Astrocyte (in vitro differentiated cells and primary cell): ENCODE results near the gene CARD19. TPM values are rescaled to one million over a fixed set of nuclear protein-coding genes. Genes with fewer than 3 reads are reported as not detected.

Experiments used
- DNase-seq: peaks from one replicate; pipeline ENCODE4 v3.0.0-alpha.2; 2010; ENCODE audit warnings: low read depth
- FAIRE-seq: peaks from 2 replicates; lab custom pipeline; 2011; peaks lifted over from hg19 to GRCh38; lab: Jason Lieb, UNC
- H2AFZ ChIP-seq: 2 replicates; pipeline ENCODE4 v1.6.0; 2012; ENCODE audit warnings: low read depth, low read length, inconsistent platforms
- H3K27ac ChIP-seq: 2 replicates; pipeline ENCODE4 v1.5.1; 2011; ENCODE audit warnings: low read depth, low read length, inconsistent platforms
- H3K27me3 ChIP-seq: 2 replicates; pipeline ENCODE4 v1.6.0; 2011; ENCODE audit warnings: low read length, inconsistent platforms; ENCODE audit not compliant: insufficient read depth
- H3K36me3 ChIP-seq: 2 replicates; pipeline ENCODE4 v1.5.1; 2011; ENCODE audit warnings: low read length, inconsistent platforms; ENCODE audit not compliant: insufficient read depth
- H3K4me1 ChIP-seq: 2 replicates; pipeline ENCODE4 v1.5.1; 2011; ENCODE audit warnings: low read length, inconsistent platforms; ENCODE audit not compliant: insufficient read depth
- H3K4me2 ChIP-seq: 2 replicates; pipeline ENCODE4 v1.6.0; 2012; ENCODE audit warnings: low read length, inconsistent platforms
- H3K4me3 ChIP-seq: 2 replicates; pipeline ENCODE4 v1.5.1; 2011; ENCODE audit warnings: low read depth, mild to moderate bottlenecking, low read length, inconsistent platforms; ENCODE audit not compliant: insufficient read depth
- H3K79me2 ChIP-seq: 2 replicates; pipeline ENCODE4 v1.6.0; 2012; ENCODE audit warnings: mild to moderate bottlenecking, low read length, inconsistent platforms; ENCODE audit not compliant: insufficient read depth
- H3K9ac ChIP-seq: 2 replicates; pipeline ENCODE4 v1.6.0; 2012; ENCODE audit warnings: mild to moderate bottlenecking, low read length, inconsistent platforms
- H3K9me3 ChIP-seq: 2 replicates; pipeline ENCODE4 v1.5.1; 2012; ENCODE audit warnings: low read depth, mild to moderate bottlenecking, low read length, inconsistent platforms; ENCODE audit not compliant: insufficient read depth
- H4K20me1 ChIP-seq: 2 replicates; pipeline ENCODE4 v1.6.0; 2012; ENCODE audit warnings: low read length, inconsistent platforms; ENCODE audit not compliant: insufficient read depth
- H3K27ac Mint-ChIP-seq: one replicate; pipeline ENCODE4 v1.8.0; 2021; ENCODE audit warnings: mild to moderate bottlenecking, mixed read lengths; ENCODE audit not compliant: unreplicated experiment
- H3K27me3 Mint-ChIP-seq: one replicate; pipeline ENCODE4 v1.8.0; 2021; ENCODE audit warnings: low read depth, mixed read lengths; ENCODE audit not compliant: unreplicated experiment
- H3K36me3 Mint-ChIP-seq: one replicate; pipeline ENCODE4 v1.8.0; 2021; ENCODE audit warnings: low read depth, mixed read lengths; ENCODE audit not compliant: unreplicated experiment
- H3K4me1 Mint-ChIP-seq: one replicate; pipeline ENCODE4 v1.8.0; 2021; ENCODE audit warnings: low read depth, mixed read lengths; ENCODE audit not compliant: unreplicated experiment
- H3K4me3 Mint-ChIP-seq: one replicate; pipeline ENCODE4 v1.8.0; 2021; ENCODE audit warnings: mild to moderate bottlenecking, moderate library complexity, mixed read lengths; ENCODE audit not compliant: unreplicated experiment
- H3K9me3 Mint-ChIP-seq: one replicate; pipeline ENCODE4 v1.8.0; 2021; ENCODE audit warnings: mild to moderate bottlenecking, mixed read lengths; ENCODE audit not compliant: unreplicated experiment
- EZH2 ChIP-seq: IDR thresholded peaks from 2 replicates; pipeline ENCODE4 v1.6.1; 2012; ENCODE audit warnings: mild to moderate bottlenecking, low read length, inconsistent platforms; ENCODE audit not compliant: insufficient read depth
- total RNA-seq: library from RNA; stranded (reverse); gene quantifications from 2 replicates; pipeline ENCODE4 v1.2.1, GENCODE V29; 2021
- TF ChIP-seq, protein P1 (sequence below): IDR thresholded peaks from 2 replicates; pipeline ENCODE4 v1.5.1; 2011; ENCODE audit warnings: low read depth, mild to moderate bottlenecking, inconsistent platforms, low read length, moderate library complexity; ENCODE audit not compliant: insufficient read depth

The CARD19 gene
- total RNA-seq, 1 donor from 2014 or later = 36.3 TPM

DNA sequence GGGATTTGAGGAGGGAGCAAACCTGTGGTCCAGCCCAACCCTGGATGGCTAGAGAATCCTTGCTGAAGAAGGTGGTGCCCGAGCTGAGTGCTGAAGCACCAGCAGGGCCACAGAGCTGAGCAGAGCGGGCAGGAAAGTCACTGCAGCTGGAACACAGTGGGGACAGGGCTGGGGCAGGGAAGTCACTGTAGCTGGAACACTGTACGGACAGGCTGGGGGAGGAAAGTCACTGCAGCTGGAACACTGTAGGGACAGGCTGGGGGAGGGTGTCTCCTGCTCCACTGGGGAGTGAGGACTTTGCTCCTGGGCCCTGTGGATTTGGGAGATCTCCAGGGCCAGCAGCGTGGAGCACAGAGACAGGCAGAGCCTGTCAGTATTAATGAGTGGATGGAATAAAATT is 46.5 kb upstream of the CARD19 start:
- no peaks in the 10 kb centered on the region for H4K20me1 ChIP-seq
- no peak overlapping the region for H3K4me3 ChIP-seq
- no peaks in the 10 kb centered on the region for H3K79me2 ChIP-seq
- H3K9me3 ChIP-seq = no peaks in the 10 kb centered on the region
- H3K27ac ChIP-seq = no peak overlapping the region
- no peaks in the 10 kb centered on the region for H3K27me3 ChIP-seq
- H3K4me1 ChIP-seq = no peaks in the 10 kb centered on the region
- H3K36me3 ChIP-seq = no peaks in the 10 kb centered on the region
- Mint-ChIP-seq H3K36me3 (no peaks in the 10 kb centered on the region), H3K27ac (no peak overlapping the region), H3K27me3 (peaks cover 10% of the 10 kb centered on the region), H3K4me1 (peaks cover 3% of the 10 kb centered on the region), H3K9me3 (peaks cover 7% of the 10 kb centered on the region), H3K4me3 (no peak overlapping the region)
- no peak for FAIRE-seq
- no peak overlapping the region for H3K9ac ChIP-seq
- H2AFZ ChIP-seq = no peak overlapping the region
- DNase-seq = no peak
- H3K4me2 ChIP-seq = no peak overlapping the region
- TF ChIP-seq EZH2 = no peak
- TF ChIP-seq, protein P1, sequence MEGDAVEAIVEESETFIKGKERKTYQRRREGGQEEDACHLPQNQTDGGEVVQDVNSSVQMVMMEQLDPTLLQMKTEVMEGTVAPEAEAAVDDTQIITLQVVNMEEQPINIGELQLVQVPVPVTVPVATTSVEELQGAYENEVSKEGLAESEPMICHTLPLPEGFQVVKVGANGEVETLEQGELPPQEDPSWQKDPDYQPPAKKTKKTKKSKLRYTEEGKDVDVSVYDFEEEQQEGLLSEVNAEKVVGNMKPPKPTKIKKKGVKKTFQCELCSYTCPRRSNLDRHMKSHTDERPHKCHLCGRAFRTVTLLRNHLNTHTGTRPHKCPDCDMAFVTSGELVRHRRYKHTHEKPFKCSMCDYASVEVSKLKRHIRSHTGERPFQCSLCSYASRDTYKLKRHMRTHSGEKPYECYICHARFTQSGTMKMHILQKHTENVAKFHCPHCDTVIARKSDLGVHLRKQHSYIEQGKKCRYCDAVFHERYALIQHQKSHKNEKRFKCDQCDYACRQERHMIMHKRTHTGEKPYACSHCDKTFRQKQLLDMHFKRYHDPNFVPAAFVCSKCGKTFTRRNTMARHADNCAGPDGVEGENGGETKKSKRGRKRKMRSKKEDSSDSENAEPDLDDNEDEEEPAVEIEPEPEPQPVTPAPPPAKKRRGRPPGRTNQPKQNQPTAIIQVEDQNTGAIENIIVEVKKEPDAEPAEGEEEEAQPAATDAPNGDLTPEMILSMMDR = no peak

GRCh38 chr9:93050231-93050630 is 45.8 kb upstream of the CARD19 start:
- no peaks in the 10 kb centered on the region for H3K9me3 ChIP-seq
- H2AFZ ChIP-seq = no peak overlapping the region
- H3K4me1 Mint-ChIP-seq = peaks cover 3% of the 10 kb centered on the region
- no peak for DNase-seq
- H3K4me3 Mint-ChIP-seq = no peak overlapping the region
- no peaks in the 10 kb centered on the region for H3K36me3 Mint-ChIP-seq
- H3K27me3 Mint-ChIP-seq = peaks cover 10% of the 10 kb centered on the region
- no peaks in the 10 kb centered on the region for H3K36me3 ChIP-seq
- H3K4me3 ChIP-seq = no peak overlapping the region
- no peak overlapping the region for H3K4me2 ChIP-seq
- no peaks in the 10 kb centered on the region for H3K27me3 ChIP-seq
- H4K20me1 ChIP-seq = no peaks in the 10 kb centered on the region
- H3K9me3 Mint-ChIP-seq = peaks cover 7% of the 10 kb centered on the region
- H3K9ac ChIP-seq = no peak overlapping the region
- no peak for FAIRE-seq
- no peak overlapping the region for H3K27ac Mint-ChIP-seq
- no peaks in the 10 kb centered on the region for H3K79me2 ChIP-seq
- no peak overlapping the region for H3K27ac ChIP-seq
- H3K4me1 ChIP-seq = no peaks in the 10 kb centered on the region
- TF ChIP-seq, protein P1 = no peak
- no peak for TF ChIP-seq EZH2

GRCh38 chr9:93051680-93052089 is 44.3 kb upstream of the CARD19 start:
- FAIRE-seq = no peak
- H3K27ac Mint-ChIP-seq = no peak overlapping the region

More at GRCh38 chr9:93051680-93052089, 44.3 kb upstream of the CARD19 start:
- Histone ChIP-seq H3K9me3 (no peaks in the 10 kb centered on the region), H3K36me3 (no peaks in the 10 kb centered on the region), H3K9ac (no peak overlapping the region), H4K20me1 (no peaks in the 10 kb centered on the region), H3K4me3 (no peak overlapping the region), H3K27me3 (no peaks in the 10 kb centered on the region), H3K27ac (no peak overlapping the region), H3K79me2 (no peaks in the 10 kb centered on the region), H3K4me1 (no peaks in the 10 kb centered on the region), H3K4me2 (no peak overlapping the region), H2AFZ (no peak overlapping the region)
- Mint-ChIP-seq H3K9me3 (peaks cover 3% of the 10 kb centered on the region), H3K4me1 (peaks cover 3% of the 10 kb centered on the region), H3K36me3 (no peaks in the 10 kb centered on the region), H3K27me3 (peaks cover 16% of the 10 kb centered on the region), H3K4me3 (no peak overlapping the region)
- peak; percentile 12 for DNase-seq
- no peak for TF ChIP-seq EZH2
- TF ChIP-seq, protein P1 = no peak
